Measurements from ENCODE around the gene CDK3.
"Not testable (repeated sequence)": the region's sequence is repeated elsewhere in the genome, so short reads cannot be mapped to it uniquely, and the experiment has no call there.

DNA sequence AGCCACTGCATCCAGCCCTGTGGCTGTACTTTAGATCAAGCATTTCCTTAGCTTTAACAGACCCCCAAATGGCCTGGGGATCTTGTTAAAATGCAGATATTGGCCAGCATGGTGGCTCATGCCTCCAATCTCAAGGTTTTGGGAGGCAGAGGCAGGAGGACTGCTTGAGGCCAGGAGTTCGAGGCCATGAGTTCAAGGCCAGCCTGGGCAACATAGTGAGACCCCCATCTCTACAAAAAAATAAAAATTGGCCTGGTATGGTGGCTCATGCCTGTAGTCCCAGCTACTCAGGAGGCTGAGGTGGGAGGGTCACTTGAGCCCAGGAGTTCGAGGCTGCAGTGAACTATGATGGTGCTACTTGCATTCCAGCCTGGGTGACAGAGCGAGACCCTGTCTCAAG, 42.2 kb downstream of the CDK3 start:
- not testable (repeated sequence) for TF ChIP-seq MAZ (IDR thresholded peaks at IDR 0.05; ENCODE audit: borderline replicate concordance, low read depth, low read length); CTCF (IDR thresholded peaks at IDR 0.05); E2F6 (IDR thresholded peaks at IDR 0.05; ENCODE audit: borderline replicate concordance, low read depth)

All from A549 (cell line).